AG09319 (cell line): ENCODE measurements around the gene ARFGEF3.
"Not testable (repeated sequence)": the region's sequence is repeated elsewhere in the genome, so short reads cannot be mapped to it uniquely, and the experiment has no call there.

ENCODE experiments used
- DNase-seq: peaks from one replicate; pipeline ENCODE4 v3.0.0-alpha.2; 2010; ENCODE audit warnings: low read depth; ENCODE audit errors: extremely low read depth
- TF ChIP-seq, protein P1 (sequence below): IDR thresholded peaks from 2 replicates; pipeline ENCODE4 v1.5.1; 2011; ENCODE audit warnings: low read depth, mild to moderate bottlenecking, inconsistent platforms, low read length, moderate library complexity

Gene ARFGEF3

DNA sequence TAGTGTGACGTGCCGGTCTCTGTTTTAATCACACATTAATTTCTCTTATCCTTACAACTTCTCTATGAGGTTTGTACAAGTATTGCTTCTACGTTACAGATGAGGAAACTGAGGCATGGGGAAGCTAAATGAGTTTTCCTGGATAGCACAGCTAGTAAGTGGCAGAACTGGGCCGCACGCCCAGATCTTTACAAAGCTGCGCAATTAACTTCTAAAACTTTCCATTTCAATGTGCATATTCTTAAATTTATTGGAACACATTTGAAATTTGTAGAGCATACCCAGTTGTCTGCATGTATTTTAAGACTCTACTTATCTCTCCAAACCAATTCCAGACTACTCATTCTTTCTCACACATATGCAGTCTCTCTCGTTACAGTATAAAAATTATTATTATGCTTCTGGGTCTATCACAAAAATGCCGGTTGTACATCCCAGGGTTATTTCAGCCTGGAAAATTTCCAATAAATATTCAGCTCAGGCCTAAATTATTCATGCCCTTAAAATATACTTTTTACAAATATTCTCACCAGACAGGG is 44.3 kb upstream of the ARFGEF3 start:
- no peak for DNase-seq
- TF ChIP-seq, protein P1, sequence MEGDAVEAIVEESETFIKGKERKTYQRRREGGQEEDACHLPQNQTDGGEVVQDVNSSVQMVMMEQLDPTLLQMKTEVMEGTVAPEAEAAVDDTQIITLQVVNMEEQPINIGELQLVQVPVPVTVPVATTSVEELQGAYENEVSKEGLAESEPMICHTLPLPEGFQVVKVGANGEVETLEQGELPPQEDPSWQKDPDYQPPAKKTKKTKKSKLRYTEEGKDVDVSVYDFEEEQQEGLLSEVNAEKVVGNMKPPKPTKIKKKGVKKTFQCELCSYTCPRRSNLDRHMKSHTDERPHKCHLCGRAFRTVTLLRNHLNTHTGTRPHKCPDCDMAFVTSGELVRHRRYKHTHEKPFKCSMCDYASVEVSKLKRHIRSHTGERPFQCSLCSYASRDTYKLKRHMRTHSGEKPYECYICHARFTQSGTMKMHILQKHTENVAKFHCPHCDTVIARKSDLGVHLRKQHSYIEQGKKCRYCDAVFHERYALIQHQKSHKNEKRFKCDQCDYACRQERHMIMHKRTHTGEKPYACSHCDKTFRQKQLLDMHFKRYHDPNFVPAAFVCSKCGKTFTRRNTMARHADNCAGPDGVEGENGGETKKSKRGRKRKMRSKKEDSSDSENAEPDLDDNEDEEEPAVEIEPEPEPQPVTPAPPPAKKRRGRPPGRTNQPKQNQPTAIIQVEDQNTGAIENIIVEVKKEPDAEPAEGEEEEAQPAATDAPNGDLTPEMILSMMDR, result no peak

DNA sequence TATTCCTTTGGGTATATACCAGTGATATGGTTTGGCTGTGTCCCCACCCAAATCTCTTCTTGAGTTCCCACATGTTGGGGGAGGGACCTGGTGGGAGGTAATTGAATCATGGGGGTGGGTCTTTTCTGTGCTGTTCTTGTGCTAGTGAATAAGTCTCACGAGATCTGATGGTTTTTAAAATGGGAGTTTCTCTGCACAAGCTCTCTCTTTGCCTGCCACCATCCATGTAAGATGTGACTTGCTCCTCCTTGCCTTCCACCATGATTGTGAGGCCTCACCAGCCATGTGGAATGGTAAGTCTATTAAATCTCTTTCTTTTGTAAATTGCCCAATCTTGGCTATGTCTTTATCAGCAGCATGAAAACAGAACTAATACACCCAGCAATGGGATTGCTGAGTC is 42.5 kb upstream of the ARFGEF3 start:
- not testable (repeated sequence) for DNase-seq

DNA sequence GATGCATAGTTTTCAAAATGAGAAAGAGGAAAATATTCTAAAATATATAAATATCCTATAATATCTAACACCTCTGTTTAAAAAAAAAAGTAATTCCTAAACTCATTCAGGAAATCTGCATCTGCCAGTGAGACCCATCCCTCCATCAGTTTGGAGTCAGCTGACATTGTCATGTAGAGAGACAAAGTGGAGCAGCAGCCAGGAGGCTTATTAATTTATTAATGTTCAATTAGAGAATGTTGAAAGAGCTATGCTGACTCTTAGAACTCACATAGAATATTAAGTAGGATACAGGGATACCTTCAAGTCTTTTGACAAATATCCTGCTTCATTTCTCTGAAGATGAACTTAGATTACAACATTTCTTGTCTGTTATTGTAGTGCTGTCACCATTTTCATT is 41.8 kb upstream of the ARFGEF3 start:
- TF ChIP-seq, protein P1, result no peak
- no peak for DNase-seq

DNA sequence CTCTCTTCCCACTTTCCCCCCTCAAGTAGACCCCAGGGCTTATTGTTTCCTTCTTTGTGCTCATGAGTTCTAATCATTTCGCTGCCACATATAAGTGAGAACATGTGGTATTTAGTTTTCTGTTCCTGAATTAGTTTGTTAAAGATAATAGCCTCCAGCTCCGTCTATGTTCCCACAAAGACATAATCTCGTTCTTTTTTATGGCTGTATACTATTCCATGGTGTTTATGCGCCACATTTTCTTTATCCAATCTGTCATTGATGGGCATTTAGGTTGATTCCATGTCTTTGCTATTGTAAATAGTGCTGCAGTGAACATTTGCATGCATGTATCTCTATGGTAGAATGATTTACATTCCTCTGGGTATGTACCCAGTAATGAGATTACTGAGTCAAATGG is 37.6 kb upstream of the ARFGEF3 start:
- TF ChIP-seq, protein P1, result no peak
- no peak for DNase-seq

DNA sequence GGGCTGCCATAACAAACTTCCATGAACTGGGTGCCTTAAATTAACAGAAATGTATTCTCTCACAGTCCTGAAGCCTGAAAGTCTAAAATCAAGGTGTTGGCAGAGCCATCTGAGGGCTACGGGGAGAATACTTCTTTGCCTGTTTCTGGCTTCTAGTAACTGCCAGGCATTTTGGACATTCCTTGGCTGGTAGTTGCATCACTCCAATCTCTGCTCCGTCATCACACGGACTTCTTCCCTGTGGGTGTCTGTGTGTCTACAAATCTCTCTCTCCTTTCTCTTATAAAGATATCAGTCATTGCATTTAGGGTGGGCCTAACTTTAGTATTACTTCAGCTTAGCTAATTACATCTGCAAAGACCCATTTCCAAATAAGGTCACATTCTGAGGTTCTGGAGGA is 33.6 kb upstream of the ARFGEF3 start:
- TF ChIP-seq, protein P1, result no peak
- DNase-seq, result no peak

DNA sequence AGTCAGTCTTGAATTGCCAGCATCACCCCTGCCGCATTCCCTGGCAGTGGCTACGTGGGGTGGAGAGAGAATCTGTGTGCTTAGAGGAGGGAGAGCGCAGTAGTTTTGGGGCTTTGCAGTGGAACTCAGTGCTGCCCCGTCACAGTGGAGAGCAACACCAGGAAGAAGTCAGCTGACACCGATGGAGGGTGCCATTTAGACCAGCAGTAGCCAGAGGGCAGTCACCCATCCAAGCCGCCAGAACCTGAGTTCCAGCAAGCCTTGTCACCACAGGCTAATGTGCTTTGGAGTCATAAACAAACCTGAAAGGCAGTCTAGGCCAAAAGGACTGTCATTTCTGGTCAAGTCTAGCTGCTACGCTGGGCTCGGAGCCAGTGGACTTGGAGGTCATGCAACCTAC is 32.5 kb upstream of the ARFGEF3 start:
- TF ChIP-seq, protein P1, result no peak
- DNase-seq, result no peak

DNA sequence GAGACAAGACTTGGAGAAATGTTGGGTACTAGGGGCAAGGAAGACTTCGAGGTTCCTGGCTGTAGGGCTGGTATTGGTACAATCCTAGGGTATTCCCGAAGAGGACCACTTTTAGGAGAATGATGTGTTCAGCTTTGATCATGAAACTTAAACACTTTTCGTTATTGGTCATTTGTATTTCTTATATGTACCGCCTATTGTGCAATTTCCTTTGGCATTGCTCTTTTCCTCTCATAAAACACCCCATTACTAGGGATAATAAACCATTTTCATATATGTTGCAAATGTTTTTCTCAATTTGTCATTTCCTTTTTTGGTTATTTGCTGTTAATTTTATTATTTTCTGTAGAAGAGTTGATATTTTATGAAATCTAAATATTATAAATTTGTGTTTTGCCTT is 18.9 kb upstream of the ARFGEF3 start:
- DNase-seq, result no peak
- TF ChIP-seq, protein P1, result no peak

DNA sequence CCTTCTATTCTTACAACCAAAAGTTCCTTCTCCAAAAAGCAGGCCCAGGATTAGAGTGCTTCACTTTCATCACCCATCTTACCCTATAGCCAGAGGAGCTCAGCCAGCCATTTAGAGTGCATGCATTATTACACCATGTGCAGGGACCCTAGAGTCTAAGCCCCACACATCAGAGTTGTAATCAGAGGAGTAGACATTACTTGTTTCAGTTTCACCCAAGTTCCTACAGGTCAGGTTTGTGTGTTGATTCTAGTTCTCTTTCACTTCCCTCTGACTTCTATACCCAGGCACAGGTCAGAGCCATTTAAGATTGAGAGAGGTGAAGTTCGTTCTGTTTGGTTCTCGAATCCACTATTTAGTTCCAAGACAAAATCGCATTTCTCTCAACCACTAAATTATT is 16.3 kb upstream of the ARFGEF3 start:
- TF ChIP-seq, protein P1, result no peak
- DNase-seq, result no peak
